K562 (cell line): ENCODE measurements around the gene DKK3. TPM values are rescaled to one million over a fixed set of nuclear protein-coding genes. Genes with fewer than 3 reads are reported as not detected.

Source experiments
- CTBP1 ChIP-seq: fragments of 450-650 bp; IDR thresholded peaks from 2 replicates; pipeline ENCODE4 v1.6.1; 2016; ENCODE audit warnings: borderline replicate concordance
- MAFG ChIP-seq: fragments of 450-650 bp; conservative IDR thresholded peaks from 2 replicates; pipeline ENCODE4 v1.6.1; 2016; ENCODE audit warnings: missing genetic modification characterization, missing compliant biosample characterization
- MEF2A ChIP-seq: IDR thresholded peaks from 2 replicates; pipeline ENCODE4 v1.6.1; 2011; ENCODE audit warnings: low read depth, mild to moderate bottlenecking, low read length, moderate library complexity; ENCODE audit not compliant: control insufficient read depth
- MEF2D ChIP-seq: conservative IDR thresholded peaks from 2 replicates; pipeline ENCODE4 v1.6.1; 2016; ENCODE audit warnings: low read depth, missing genetic modification characterization, missing compliant biosample characterization
- NFE2 ChIP-seq: IDR thresholded peaks from 2 replicates; pipeline ENCODE4 v1.6.1; 2014; ENCODE audit warnings: antibody characterized with exemption, low read depth
- POLR2AphosphoS2 ChIP-seq: IDR thresholded peaks from 2 replicates; pipeline ENCODE4 v1.6.1; 2012; ENCODE audit warnings: low read length, improper control_type of control experiment
- PTBP1 ChIP-seq: fragments of 200-400 bp; formaldehyde crosslinking; IDR thresholded peaks from 2 replicates; pipeline ENCODE4 v1.6.1; 2017; ENCODE audit warnings: low read depth, low read length
- RBM17 ChIP-seq: fragments of 200-400 bp; formaldehyde crosslinking; IDR thresholded peaks from 2 replicates; pipeline ENCODE4 v1.6.1; 2017; ENCODE audit warnings: low read depth, mild to moderate bottlenecking, low read length, borderline replicate concordance
- RCOR1 ChIP-seq, 2 experiments: IDR thresholded peaks; 2 replicates each; pipeline ENCODE4 v1.6.1; 2012; ENCODE audit warnings: low read depth in 2 of 2, low read length in 2 of 2, borderline replicate concordance in 1 of 2, improper control_type of control experiment in 1 of 2
- SMARCA5 ChIP-seq: fragments of 450-650 bp; IDR thresholded peaks from 2 replicates; pipeline ENCODE4 v1.6.1; 2016
- TCF3 ChIP-seq: sonication (generic); formaldehyde crosslinking; IDR thresholded peaks from 2 replicates; pipeline ENCODE4 v1.4.0; 2020; ENCODE audit warnings: mild to moderate bottlenecking, missing genetic modification reagents
- ZNF311 ChIP-seq: fragments of 250-450 bp; sonication (Bioruptor Pico); IDR thresholded peaks from 2 replicates; pipeline ENCODE4 v1.4.0; 2020; ENCODE audit warnings: mild to moderate bottlenecking, moderate library complexity
- polyA plus RNA-seq, 8 experiments: library from polyadenylated mRNA; depleted of rRNA in 4 of 8; stranded (reverse) in 5 of 8; unstranded in 3 of 8; fragments of >200 nt; fragmentation: Nextera tagmentation in 2 of 8; fragmentation: Illumina TruSeq in 1 of 8; extraction: Ambion mirVana in 2 of 8; extraction: Trizol in 1 of 8; gene quantifications; 2 replicates each; pipeline versions ENCODE4 v1.2.1 to v1.2.3, GENCODE V29; 2011 to 2014; ENCODE audit warnings: inconsistent platforms in 1 of 8, missing spikeins in 1 of 8
- total RNA-seq, 7 experiments: library from RNA; depleted of rRNA in 6 of 7; stranded (reverse); fragments of >200 nt in 6 of 7; fragmentation: Illumina TruSeq in 2 of 7; extraction: Trizol in 2 of 7; gene quantifications; 2 replicates each; pipeline versions ENCODE4 v1.2.1 to v1.2.3, GENCODE V29; 2011 to 2021; ENCODE audit warnings: low replicate concordance in 1 of 7
- TF ChIP-seq, protein P1 (sequence below): conservative IDR thresholded peaks from 2 replicates; pipeline ENCODE4 v1.6.1; 2011; ENCODE audit warnings: low read depth, mild to moderate bottlenecking, low read length; ENCODE audit not compliant: control insufficient read depth
- TF ChIP-seq, protein P2 (sequence below): sonication (generic); IDR thresholded peaks from 2 replicates; pipeline ENCODE4 v1.6.1; 2016
- TF ChIP-seq, protein P3 (sequence below): sonication (generic); formaldehyde crosslinking; IDR thresholded peaks from 2 replicates; pipeline ENCODE4 v1.8.1; 2023; ENCODE audit warnings: mild to moderate bottlenecking, missing genetic modification reagents
- TF ChIP-seq, protein P4 (sequence below): fragments of 450-650 bp; IDR thresholded peaks from 2 replicates; pipeline ENCODE4 v1.6.1; 2016

Gene DKK3
- total and polyA plus RNA-seq, 9 of the 15 experiments (the other 6 are each of a cell fraction or from before 2014, with no cell fraction given) = 0.14 to 0.85 (median 0.38) TPM; not detected in 6

DNA sequence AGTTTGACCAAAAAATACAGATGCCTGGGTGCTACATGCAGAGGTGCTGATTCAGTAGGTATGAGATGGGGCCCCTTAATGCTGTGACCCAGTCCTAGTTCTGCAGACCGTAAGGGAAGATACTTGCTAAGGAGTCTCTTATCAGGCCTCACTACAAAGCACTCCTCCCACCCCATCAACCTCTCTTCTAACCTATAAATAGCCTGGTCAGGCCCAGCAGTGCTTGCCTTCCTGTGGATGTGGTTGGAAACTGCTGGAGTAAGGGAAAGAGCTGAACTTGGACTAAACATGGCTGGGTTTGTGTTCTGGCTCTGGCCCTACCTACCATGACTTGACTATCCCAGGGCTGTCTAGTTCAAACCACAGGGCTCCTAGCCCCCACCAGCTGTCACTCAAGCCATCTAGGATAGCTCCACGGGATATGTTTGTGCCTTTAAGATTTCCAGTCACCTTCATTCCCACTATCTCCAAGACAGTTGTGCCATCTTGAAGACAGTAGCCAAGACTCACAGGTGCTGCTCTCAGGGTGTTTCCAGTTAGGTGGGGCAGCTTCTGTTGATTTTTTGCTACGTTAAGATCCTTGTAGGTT, 9.5 kb upstream of the DKK3 start (continued):
- TF ChIP-seq RCOR1 (IDR thresholded peaks at IDR 0.05; ENCODE audit: borderline replicate concordance in 1 of 2, low read depth in 2 of 2, low read length in 2 of 2) (peak in 1 of 2 experiments; percentile 63; a peak in 2 of 4 replicates), CTBP1 (peak; percentile 42; the same call in 1 of the 2 replicates), PTBP1 (no peak), RBM17 (no peak), POLR2AphosphoS2 (no peak), TCF3 (CRISPR knock-in tag) (peak; percentile 69), MEF2A (peak; percentile 95), MEF2D (peak; percentile 97), NFE2 (0 out of 2 replicates have a peak, but pooled peaks have one; percentile 23), SMARCA5 (no peak), MAFG (tag) (no peak), ZNF311 (CRISPR knock-in tag) (no peak)
- TF ChIP-seq, protein P1, sequence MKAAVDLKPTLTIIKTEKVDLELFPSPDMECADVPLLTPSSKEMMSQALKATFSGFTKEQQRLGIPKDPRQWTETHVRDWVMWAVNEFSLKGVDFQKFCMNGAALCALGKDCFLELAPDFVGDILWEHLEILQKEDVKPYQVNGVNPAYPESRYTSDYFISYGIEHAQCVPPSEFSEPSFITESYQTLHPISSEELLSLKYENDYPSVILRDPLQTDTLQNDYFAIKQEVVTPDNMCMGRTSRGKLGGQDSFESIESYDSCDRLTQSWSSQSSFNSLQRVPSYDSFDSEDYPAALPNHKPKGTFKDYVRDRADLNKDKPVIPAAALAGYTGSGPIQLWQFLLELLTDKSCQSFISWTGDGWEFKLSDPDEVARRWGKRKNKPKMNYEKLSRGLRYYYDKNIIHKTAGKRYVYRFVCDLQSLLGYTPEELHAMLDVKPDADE = no peak
- TF ChIP-seq, protein P2, sequence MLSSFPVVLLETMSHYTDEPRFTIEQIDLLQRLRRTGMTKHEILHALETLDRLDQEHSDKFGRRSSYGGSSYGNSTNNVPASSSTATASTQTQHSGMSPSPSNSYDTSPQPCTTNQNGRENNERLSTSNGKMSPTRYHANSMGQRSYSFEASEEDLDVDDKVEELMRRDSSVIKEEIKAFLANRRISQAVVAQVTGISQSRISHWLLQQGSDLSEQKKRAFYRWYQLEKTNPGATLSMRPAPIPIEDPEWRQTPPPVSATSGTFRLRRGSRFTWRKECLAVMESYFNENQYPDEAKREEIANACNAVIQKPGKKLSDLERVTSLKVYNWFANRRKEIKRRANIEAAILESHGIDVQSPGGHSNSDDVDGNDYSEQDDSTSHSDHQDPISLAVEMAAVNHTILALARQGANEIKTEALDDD = peak; percentile 62
- TF ChIP-seq, protein P3, sequence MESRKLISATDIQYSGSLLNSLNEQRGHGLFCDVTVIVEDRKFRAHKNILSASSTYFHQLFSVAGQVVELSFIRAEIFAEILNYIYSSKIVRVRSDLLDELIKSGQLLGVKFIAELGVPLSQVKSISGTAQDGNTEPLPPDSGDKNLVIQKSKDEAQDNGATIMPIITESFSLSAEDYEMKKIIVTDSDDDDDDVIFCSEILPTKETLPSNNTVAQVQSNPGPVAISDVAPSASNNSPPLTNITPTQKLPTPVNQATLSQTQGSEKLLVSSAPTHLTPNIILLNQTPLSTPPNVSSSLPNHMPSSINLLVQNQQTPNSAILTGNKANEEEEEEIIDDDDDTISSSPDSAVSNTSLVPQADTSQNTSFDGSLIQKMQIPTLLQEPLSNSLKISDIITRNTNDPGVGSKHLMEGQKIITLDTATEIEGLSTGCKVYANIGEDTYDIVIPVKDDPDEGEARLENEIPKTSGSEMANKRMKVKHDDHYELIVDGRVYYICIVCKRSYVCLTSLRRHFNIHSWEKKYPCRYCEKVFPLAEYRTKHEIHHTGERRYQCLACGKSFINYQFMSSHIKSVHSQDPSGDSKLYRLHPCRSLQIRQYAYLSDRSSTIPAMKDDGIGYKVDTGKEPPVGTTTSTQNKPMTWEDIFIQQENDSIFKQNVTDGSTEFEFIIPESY (CRISPR knock-in tag) = no peak
- TF ChIP-seq, protein P4, sequence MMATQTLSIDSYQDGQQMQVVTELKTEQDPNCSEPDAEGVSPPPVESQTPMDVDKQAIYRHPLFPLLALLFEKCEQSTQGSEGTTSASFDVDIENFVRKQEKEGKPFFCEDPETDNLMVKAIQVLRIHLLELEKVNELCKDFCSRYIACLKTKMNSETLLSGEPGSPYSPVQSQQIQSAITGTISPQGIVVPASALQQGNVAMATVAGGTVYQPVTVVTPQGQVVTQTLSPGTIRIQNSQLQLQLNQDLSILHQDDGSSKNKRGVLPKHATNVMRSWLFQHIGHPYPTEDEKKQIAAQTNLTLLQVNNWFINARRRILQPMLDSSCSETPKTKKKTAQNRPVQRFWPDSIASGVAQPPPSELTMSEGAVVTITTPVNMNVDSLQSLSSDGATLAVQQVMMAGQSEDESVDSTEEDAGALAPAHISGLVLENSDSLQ = peak; percentile 89
- TF ChIP-seq, all 486 proteins: peak for 17
